Glomerular endothelial cell (primary cell): Measurements from ENCODE around the gene RASGRF2. TPM values are rescaled to one million over a fixed set of nuclear protein-coding genes. Genes with fewer than 3 reads are reported as not detected.
"Not testable (repeated sequence)": the region's sequence is repeated elsewhere in the genome, so short reads cannot be mapped to it uniquely, and the experiment has no call there.

Experiments used
- DNase-seq: peaks from one replicate; pipeline ENCODE4 v3.0.0-alpha.2; 2011; ENCODE audit warnings: low read depth, low spot score; ENCODE audit errors: extremely low read depth
- total RNA-seq: library from RNA; depleted of rRNA; stranded (reverse); fragments of >200 nt; gene quantifications from 2 replicates; pipeline ENCODE4 v1.2.3, GENCODE V29; 2015

RASGRF2 gene
- total RNA-seq, 1 donor from 2014 or later = 15.8 TPM

DNA sequence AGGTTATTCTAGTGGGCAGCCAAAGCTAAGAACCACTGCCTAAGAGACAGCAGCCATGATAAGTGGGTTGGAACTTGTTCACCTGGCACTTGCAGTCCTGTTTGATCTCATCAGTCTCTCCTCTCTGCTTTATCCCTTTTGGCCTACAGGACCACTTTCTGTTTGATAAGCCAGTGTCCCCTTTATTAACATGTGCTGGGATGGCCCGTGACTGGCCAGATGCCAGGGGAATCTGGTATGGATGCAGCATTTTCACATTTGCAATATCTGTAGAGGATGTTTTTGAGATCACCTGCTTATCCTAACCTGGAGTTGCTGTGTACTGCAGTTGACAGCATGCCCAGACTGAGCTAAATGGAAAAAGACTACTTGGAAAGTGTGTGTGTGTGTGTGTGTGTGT lies 296.6 kb downstream of the RASGRF2 start:
- no peak for DNase-seq

DNA sequence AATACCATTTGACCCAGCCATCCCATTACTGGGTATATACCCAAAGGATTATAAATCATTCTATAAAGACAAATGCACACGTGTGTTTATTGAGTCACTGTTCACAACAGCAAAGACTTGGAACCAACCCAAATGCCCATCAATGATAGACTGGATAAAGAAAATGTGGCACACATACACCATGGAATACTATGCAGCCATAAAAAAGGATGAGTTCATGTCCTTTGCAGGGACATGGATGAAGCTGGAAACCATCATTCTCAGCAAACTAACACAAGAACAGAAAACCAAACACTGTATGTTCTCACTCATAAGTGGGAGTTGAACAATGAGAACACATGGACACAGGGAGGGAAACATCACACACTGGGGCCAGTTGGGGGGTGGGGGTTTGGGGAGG lies 302.6 kb downstream of the RASGRF2 start:
- DNase-seq = not testable (repeated sequence)

DNA sequence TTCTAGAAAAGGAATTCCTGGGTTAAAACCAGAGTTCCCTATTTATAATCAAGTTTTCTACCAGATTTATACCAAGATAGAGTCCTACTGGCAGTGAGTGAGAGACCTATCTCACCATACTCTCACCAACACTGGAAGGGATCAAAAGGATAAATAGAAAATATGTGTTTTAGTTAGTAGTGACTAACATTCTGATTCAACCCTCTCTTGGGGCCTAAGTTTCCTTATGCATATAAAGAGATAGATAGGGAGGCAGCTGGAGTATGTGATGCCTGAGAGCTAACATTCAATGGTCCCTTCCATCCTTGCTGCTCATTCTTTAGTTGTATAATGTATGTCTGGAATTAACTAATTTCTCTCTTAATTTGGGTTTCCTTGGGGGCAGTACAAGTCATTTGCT lies 304.9 kb downstream of the RASGRF2 start:
- no peak for DNase-seq

DNA sequence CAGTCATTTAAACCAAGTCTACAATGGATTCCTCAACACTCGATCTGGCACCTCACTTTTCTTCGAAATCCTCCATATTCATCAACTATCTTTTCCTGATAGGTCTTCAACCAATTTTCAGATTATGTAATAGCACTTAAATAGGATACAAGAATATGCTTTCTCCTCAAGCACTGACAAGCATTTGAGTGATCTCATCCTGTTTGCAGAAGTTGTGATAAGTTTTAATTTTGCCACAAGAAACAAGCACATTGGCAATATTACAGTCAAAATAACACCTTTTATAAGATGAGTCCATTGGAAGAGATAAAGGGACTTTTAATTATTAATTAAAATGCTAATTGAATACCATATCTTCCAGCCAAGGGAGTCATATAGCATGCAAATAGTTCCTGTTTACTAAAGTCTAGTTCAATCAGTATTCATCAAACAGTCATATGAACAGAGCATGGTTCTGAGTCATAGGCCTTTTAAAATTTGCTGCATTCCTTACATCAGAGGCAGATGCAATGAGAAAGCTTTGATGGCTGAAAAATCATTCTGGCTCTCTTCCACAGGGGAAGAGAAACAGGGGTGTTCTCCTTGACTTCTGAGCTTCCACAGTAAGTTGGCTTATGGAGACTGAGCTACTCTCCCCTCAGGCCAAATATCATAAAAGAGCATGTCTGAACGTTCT lies 308.5 kb downstream of the RASGRF2 start:
- DNase-seq = no peak

DNA sequence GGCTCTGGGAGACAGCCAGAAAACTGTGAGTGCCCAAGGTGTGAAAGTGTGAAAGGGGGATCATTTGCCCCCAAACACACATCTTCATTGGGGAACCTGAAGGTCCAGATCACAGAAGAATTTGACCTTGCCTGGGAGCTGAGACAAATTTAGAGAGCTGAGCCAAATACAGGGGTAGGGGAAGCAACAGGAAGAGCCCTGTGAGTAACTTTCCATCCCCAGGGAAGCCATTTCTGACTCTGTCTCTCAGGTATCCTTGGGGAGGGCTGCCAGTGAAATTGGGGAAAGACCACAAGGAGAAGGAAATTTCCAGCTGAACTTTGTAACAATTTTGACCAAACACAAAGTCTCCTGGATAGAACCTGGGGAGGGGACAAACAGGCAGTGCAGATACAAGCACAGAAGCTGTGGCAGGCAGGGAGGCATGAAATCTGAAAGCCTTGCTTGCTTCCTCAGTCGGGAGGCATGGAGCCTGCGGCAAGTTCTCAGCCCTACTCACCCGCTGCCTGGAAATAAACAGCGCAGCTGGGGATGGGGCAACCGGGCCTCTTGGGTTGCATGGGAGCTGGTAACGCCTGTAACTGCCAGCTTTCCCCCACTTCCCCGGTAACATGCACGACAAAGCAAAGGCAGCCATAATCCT lies 309.7 kb downstream of the RASGRF2 start:
- DNase-seq = no peak

DNA sequence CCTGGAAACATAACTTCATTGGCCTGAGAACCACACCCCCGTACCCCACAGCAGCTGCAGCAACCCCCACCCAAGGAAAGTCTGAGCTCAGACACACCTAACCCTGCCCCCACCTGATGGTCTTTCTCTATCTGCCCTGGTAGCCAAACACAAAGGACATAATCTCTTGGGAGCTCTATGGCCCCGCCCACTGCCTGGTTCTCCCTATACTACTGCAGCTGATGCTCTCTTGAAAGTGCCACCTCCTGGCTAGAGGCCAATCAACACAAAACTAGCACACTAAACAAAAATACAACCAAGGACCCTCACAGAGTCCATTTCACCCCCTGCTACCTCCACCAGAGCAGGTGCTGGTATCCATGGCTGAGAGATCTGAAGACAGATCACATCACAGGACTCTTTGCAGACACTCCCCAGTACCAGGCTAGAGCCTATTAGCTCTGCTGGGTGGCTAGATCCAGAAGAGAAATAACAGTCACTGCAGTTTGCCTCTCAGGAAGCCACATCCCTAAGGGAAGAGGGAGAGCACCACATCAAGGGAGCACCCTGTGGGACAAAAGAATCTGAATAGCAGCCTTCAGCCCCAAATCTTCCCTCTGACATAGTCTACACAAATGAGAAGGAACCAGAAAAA lies 310.3 kb downstream of the RASGRF2 start:
- not testable (repeated sequence) for DNase-seq
